Measurements from ENCODE around the gene AFF3. TPM values are rescaled to one million over a fixed set of nuclear protein-coding genes. Genes with fewer than 3 reads are reported as not detected.
A peak's percentile ranks its signal among the peaks of the same experiment; 100 is the strongest.
"Not testable (repeated sequence)": the region's sequence is repeated elsewhere in the genome, so short reads cannot be mapped to it uniquely, and the experiment has no call there.

AFF3 gene
- total and polyA plus RNA-seq, 2 donors (not counting 3 experiments of a cell fraction or from before 2014, with no cell fraction given), result 0.06 to 0.07 TPM

- Histone ChIP-seq H3K9me1 (replicated peaks; ENCODE audit: control insufficient read depth, extremely low read depth, insufficient read depth, low read length) (no peaks in the 10 kb centered on the region), H2AFZ (ENCODE audit: low read depth, low read length) (peak overlapping the region; percentile 41), H3K36me3 (ENCODE audit: control insufficient read depth in 2 of 2, extremely low read depth in 1 of 2, insufficient read depth in 2 of 2, low read length in 2 of 2) (no peaks in the 10 kb centered on the region), H3K9me3 (replicated peaks; ENCODE audit: control insufficient read depth, insufficient read depth, low read length) (no peaks in the 10 kb centered on the region), H3K4me2 (ENCODE audit: insufficient read depth, low read length) (peak overlapping the region; percentile 47), H3K4me3 (replicated peaks in 1 of 3; ENCODE audit: insufficient read depth in 1 of 3, low read depth in 1 of 3, low read length in 3 of 3) (peak overlapping the region in 2 of 3 experiments; percentile 12 to 22), H3K79me2 (ENCODE audit: control insufficient read depth, insufficient read depth, low read length) (no peaks in the 10 kb centered on the region), H3K27me3 (ENCODE audit: control insufficient read depth in 2 of 2, insufficient read depth in 2 of 2, low read length in 2 of 2) (peaks cover 30 to 40% of the 10 kb centered on the region in 2 experiments), H3K9ac (replicated peaks; ENCODE audit: extremely low read depth, insufficient read depth, low read length) (no peak overlapping the region), H3K27ac (ENCODE audit: insufficient read depth, low read depth, low read length) (no peak overlapping the region), H3K4me1 (ENCODE audit: control insufficient read depth, extremely low read depth, insufficient read depth, low read length) (no peaks in the 10 kb centered on the region), H4K20me1 (replicated peaks; ENCODE audit: control insufficient read depth, extremely low read depth, insufficient read depth, low read length) (no peaks in the 10 kb centered on the region)
- dilution Hi-C loops (cut with MboI; ENCODE audit: extremely low pct_ligation_motif_present, low sequenced_read_pairs) (no loop called here), intact Hi-C loops (cut with micrococcal nuclease) (no loop called here)
- no peak for DNase-seq (ENCODE audit: low read depth, low spot score)
- no peak for FAIRE-seq
- BruUV-seq (replicated peaks), result no TSS peak
- ChIA-PET POLR2A (no interaction called here), CTCF (interaction anchor here (1.6 kb wide), 1 partner anchor 286 kb away, joined by 10 read pairs; no protein-coding TSS in a partner anchor)
- TF ChIP-seq GATA2 (IDR thresholded peaks at IDR 0.05; ENCODE audit: insufficient read depth, insufficient read length, low read depth, low read length), result no peak
- peak; percentile 85 for TF ChIP-seq EZH2 (IDR thresholded peaks at IDR 0.05; ENCODE audit: borderline replicate concordance, low read depth, low read length, severe bottlenecking)
Measured at GRCh38 chr2:100104718-100105677, 37.4 kb downstream of the AFF3 start.

- H3K4me2 ChIP-seq (ENCODE audit: insufficient read depth, low read length); H3K9me1 ChIP-seq (replicated peaks; ENCODE audit: control insufficient read depth, extremely low read depth, insufficient read depth, low read length); dilution Hi-C loops (cut with MboI; ENCODE audit: extremely low pct_ligation_motif_present, low sequenced_read_pairs); H3K36me3 ChIP-seq (ENCODE audit: control insufficient read depth in 2 of 2, extremely low read depth in 1 of 2, insufficient read depth in 2 of 2, low read length in 2 of 2); H3K4me3 ChIP-seq (replicated peaks in 1 of 3; ENCODE audit: insufficient read depth in 1 of 3, low read depth in 1 of 3, low read length in 3 of 3); H3K4me1 ChIP-seq (ENCODE audit: control insufficient read depth, extremely low read depth, insufficient read depth, low read length); H3K9me3 ChIP-seq (replicated peaks; ENCODE audit: control insufficient read depth, insufficient read depth, low read length); POLR2A ChIA-PET; H2AFZ ChIP-seq (ENCODE audit: low read depth, low read length); FAIRE-seq; intact Hi-C loops (cut with micrococcal nuclease); H3K9ac ChIP-seq (replicated peaks; ENCODE audit: extremely low read depth, insufficient read depth, low read length); H3K27ac ChIP-seq (ENCODE audit: insufficient read depth, low read depth, low read length); BruUV-seq (replicated peaks); H4K20me1 ChIP-seq (replicated peaks; ENCODE audit: control insufficient read depth, extremely low read depth, insufficient read depth, low read length); DNase-seq (ENCODE audit: low read depth, low spot score); CTCF ChIA-PET; H3K79me2 ChIP-seq (ENCODE audit: control insufficient read depth, insufficient read depth, low read length): not testable (repeated sequence)
- peaks cover 30 to 34% of the 10 kb centered on the region in 2 experiments for H3K27me3 ChIP-seq (ENCODE audit: control insufficient read depth in 2 of 2, insufficient read depth in 2 of 2, low read length in 2 of 2)
Measured at GRCh38 chr2:100104265-100104664, 38.1 kb downstream of the AFF3 start.

GRCh38 chr2:100103527-100104252 lies 38.7 kb downstream of the AFF3 start:
- H4K20me1 ChIP-seq (replicated peaks; ENCODE audit: control insufficient read depth, extremely low read depth, insufficient read depth, low read length); H2AFZ ChIP-seq (ENCODE audit: low read depth, low read length); H3K4me3 ChIP-seq (replicated peaks in 1 of 3; ENCODE audit: insufficient read depth in 1 of 3, low read depth in 1 of 3, low read length in 3 of 3); CTCF ChIA-PET; POLR2A ChIA-PET; intact Hi-C loops (cut with micrococcal nuclease); H3K4me2 ChIP-seq (ENCODE audit: insufficient read depth, low read length); H3K27ac ChIP-seq (ENCODE audit: insufficient read depth, low read depth, low read length); BruUV-seq (replicated peaks); H3K79me2 ChIP-seq (ENCODE audit: control insufficient read depth, insufficient read depth, low read length); DNase-seq (ENCODE audit: low read depth, low spot score); H3K9me3 ChIP-seq (replicated peaks; ENCODE audit: control insufficient read depth, insufficient read depth, low read length); dilution Hi-C loops (cut with MboI; ENCODE audit: extremely low pct_ligation_motif_present, low sequenced_read_pairs); H3K36me3 ChIP-seq (ENCODE audit: control insufficient read depth in 2 of 2, extremely low read depth in 1 of 2, insufficient read depth in 2 of 2, low read length in 2 of 2); FAIRE-seq; H3K9ac ChIP-seq (replicated peaks; ENCODE audit: extremely low read depth, insufficient read depth, low read length); H3K9me1 ChIP-seq (replicated peaks; ENCODE audit: control insufficient read depth, extremely low read depth, insufficient read depth, low read length); H3K4me1 ChIP-seq (ENCODE audit: control insufficient read depth, extremely low read depth, insufficient read depth, low read length): not testable (repeated sequence)
- peaks cover 30 to 34% of the 10 kb centered on the region in 2 experiments for H3K27me3 ChIP-seq (ENCODE audit: control insufficient read depth in 2 of 2, insufficient read depth in 2 of 2, low read length in 2 of 2)
